ENCODE measurements around the gene DNAH17. TPM values are rescaled to one million over a fixed set of nuclear protein-coding genes. Genes with fewer than 3 reads are reported as not detected.

The DNAH17 gene
- 1 to 10 TPM; 2.1 to 5.1 (median 4.3) TPM for polyA plus RNA-seq (ENCODE audit: insufficient read depth in 1 of 5, insufficient read length in 5 of 5, low replicate concordance in 1 of 5)
- long read RNA-seq, donor 1 = 0 reads
- long read RNA-seq, donor 2 = 0 reads
- long read RNA-seq, donor 3 = 0 reads
- long read RNA-seq, donor 4 = 0 reads
- long read RNA-seq, donor 5 = 0 reads
- long read RNA-seq, donor 6 = 0 reads
- long read RNA-seq, donor 7 = 0 reads
- long read RNA-seq, donor 8 = 0 reads

DNA sequence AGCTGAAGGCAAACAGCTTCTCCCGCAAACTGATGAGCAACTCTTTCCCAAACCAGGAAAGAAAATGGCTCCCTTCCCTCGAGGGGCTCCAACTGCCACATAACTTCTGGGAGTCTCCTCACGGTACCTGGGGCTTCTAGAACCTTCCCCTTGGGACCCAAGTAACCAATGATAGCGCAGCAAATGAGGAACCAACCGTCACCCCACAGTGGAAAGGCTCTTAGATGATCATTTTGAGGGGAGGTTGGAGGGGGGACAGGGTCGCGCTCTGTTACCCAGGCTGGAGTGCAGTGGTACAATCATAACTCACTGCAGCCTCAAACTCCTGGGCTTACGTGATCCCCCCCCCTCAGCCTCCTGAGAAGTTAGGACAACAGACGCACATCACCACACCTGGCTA is at the start of gene DNAH17:
TSS of gene DNAH17 (minus strand) at position 101 of the 400 bp plus-strand sequence. CDS start 2,339 bp downstream, outside the sequence.
- no peak for DNase-seq

GRCh38 chr17:78624324-78625151 is 47.3 kb upstream of the DNAH17 start:
- DNase-seq = no peak

- DNase-seq = no peak
Observed at GRCh38 chr17:78623541-78623940, 46.3 kb upstream of the DNAH17 start.

- DNase-seq = no peak
Observed at GRCh38 chr17:78622491-78623265, 45.5 kb upstream of the DNAH17 start.

DNA sequence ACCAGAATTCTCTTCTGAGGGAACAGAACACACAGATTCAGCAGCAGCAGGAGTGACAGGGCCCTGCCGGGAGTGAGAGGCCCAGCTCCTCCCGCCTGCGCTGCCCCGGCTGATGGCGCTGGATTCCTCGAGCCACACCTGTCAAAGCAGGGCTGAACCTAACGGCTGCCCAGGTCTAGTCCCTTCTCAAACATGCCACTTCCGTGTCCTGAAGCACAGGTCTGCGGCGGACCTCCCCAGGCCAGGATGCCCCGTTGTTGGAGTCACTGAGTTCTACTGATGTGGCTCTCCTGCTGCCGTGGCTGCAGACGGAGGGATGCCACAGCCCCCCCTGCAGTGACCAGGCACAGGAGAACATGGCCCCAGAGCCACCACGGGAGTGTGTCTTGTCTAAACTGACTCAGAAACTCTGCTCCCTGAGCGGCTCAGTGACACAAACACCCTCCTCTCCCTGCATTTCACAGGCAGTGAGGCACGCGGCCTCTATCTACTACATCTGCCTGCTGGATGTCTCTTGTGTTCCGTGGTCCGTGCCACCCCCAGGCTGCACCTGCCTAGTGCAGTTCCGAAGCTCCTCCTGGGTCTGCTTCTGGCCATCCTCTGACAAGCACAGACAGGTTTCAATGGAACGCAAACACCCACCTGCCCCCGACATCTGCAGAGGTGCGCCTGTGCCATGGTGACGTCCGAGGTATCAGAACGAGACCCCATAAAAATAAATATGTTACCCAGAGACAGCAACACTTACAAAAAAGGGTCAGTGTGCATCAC is 44.7 kb upstream of the DNAH17 start:
- DNase-seq = no peak

GRCh38 chr17:78620099-78620498 is 42.9 kb upstream of the DNAH17 start:
- no peak for DNase-seq

DNA sequence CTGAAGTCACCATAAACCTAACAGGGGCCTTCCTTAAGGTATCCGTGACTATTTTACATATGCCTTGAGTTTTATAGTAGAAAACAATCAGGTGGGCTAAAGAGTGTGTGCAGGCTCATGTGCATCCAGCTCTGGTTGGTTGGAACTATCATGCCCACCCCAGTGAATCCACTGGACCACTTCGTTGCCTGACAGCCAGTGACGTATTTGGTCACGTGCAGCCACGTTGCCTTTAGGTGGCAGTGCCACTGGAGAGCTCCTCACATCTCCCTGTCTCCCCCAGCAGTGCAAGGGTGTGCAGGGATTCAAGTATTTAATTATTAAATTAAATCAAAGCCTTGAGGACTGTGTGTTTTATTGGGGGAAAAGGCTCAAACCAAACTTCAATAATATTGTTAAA is 42.1 kb upstream of the DNAH17 start:
- DNase-seq = no peak

GRCh38 chr17:78618264-78619066 is 41.3 kb upstream of the DNAH17 start:
- DNase-seq = no peak

- no peak for DNase-seq
Observed at GRCh38 chr17:78617511-78618061, 40.4 kb upstream of the DNAH17 start.

DNA sequence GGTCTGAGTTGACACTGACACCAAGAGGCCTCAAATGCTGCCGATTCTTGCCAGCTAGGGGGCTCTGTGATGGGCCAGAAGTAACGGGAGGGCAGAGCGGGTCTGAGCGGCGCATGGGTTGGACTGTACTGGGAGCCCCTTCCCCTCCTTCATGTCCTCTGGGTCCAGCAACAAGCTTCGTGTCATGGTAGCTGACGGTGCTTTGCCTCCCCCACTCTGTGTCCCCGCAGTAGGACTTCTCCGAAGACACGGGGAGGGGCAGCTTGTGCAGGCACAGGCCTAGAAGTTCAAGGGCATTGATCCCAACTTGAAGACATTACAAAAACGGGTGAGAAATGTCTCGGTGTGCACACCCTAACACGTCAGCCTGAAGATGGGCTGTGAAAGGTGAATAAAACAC is 39.8 kb upstream of the DNAH17 start:
- no peak for DNase-seq

DNA sequence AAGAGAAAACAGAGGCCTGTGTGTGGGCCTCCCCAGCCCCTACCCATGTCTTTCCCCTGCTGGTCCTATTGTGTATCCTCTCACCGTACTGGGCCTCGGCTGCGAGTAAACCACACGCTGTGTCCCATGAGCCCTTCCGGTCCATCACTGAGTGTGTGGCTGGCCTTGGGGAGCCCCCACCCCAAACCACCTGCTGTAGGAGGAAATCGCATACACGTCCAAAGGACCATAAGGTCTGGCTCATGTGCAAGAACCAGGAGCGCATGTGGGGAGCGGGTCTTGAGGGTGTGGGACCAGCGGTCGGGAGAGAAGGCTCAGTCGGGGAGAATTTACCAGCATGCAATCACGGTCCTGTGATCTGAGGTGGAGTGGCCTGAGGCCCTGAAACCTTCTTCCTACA is 38.4 kb upstream of the DNAH17 start:
- no peak for DNase-seq

GRCh38 chr17:78613416-78613815 is 36.2 kb upstream of the DNAH17 start:
- DNase-seq = no peak

GRCh38 chr17:78611607-78612006 is 34.4 kb upstream of the DNAH17 start:
- DNase-seq = no peak

- DNase-seq = no peak
Observed at GRCh38 chr17:78610951-78611511, 33.8 kb upstream of the DNAH17 start.

DNA sequence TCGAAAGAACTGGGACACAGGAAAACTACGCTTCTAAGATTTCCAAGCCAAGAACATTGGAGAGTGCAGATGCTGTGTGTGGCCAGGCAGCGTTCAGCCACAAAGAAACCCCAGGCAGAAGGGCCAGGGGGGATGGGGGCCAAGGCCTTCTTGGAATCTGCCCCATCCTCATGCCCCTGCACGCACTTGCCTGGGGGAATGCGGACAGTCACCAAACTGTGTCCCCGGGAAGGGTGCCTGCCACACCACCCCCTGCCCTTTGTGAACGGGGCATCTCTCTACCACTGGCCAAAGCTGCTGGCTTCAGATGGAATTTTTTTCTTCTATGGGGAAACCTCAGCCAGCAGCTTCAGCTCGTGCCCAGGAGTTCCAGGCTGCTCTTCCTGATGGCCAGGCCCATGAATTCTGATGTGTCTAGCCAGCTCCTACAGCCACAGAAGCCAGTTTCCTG is 32.0 kb upstream of the DNAH17 start:
- DNase-seq = no peak

DNA sequence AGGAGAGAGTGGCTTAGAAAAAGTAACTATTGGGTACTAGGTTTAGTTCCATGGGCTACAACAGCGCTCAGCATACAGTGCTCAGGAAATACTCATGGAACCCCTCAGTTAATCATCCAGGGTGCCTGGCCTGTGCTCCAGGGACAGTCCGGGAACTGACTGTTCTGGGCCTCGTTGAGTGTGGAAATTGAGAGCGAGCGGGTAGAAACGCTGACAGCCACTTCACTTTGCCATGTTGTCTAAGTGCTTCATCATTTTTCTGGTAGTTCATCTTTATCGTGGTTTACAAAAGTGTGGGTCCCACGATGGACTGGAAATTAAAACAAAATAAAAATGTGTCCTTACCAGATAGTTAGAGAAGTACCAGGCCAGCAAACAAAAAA is 31.6 kb upstream of the DNAH17 start:
- no peak for DNase-seq

DNA sequence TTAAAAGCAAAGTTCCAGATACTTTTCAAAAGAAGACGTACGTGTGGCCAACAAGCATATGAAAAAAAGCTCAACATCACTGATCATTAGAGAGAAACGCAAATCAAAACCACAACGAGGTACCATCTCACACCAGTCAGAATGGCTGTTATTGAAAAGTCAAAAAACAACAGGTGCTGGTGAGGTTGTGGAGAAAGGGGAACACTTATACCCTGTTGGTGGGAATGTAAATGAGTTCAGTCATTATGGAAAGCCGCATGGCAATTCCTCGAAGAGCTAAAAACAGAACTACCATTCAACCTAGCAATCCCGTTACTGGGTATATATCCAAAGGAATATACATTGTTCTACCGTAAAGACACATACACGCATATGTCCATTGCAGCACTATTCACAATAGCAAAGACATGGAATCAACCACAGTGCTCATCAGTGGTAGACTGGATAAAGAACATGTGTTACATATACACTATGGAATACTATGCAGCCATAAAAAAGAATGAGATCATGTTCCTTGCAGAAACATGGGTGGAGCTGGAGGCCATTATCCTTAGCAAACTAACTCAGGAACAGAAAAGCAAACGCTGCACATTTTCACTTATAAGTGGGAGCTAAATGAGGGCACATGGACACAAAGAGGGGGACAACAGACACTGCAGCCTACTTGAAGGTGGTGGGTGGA is 31.1 kb upstream of the DNAH17 start:
- no peak for DNase-seq

DNA sequence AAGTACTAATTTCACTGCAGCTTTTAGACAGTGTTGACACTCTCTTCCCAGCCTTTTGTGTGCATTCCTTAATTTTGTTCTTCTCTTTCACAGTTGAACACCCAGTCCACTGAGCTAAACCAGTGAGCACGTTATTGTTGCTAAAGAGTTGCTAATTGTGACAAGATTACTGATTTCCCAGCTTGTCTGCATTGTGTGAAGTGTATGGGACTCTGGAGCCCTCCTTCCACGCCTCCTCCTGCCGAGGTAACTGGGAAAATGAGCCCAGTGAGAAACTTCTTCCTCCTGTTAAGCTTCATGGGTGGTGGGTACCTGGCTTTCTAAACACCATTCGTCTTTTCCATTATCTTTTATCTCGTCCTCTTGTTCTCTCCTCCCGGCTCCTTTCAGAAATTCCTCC is 29.8 kb upstream of the DNAH17 start:
- DNase-seq = no peak

- DNase-seq = no peak
Observed at GRCh38 chr17:78605886-78606285, 28.7 kb upstream of the DNAH17 start.

- DNase-seq = no peak
Observed at GRCh38 chr17:78605429-78605828, 28.2 kb upstream of the DNAH17 start.
